Spleen (tissue), 11 donors: ENCODE results near the gene GRK5. TPM values are rescaled to one million over a fixed set of nuclear protein-coding genes. Genes with fewer than 3 reads are reported as not detected.
A peak's percentile ranks its signal among the peaks of the same experiment; 100 is the strongest.
"Not testable (repeated sequence)": the region's sequence is repeated elsewhere in the genome, so short reads cannot be mapped to it uniquely, and the experiment has no call there.

Experiments
- DNase-seq: peaks from one replicate; pipeline ENCODE4 v3.0.0-alpha.2; 2020
- H3K27ac ChIP-seq, 8 donors: fragments of 200-600 bp; sonication (generic) in 7 of 8; 1 replicate in 4 of 8; 2 replicates in 4 of 8; pipeline versions ENCODE4 v1.5.0 to v1.8.0; 2016 to 2021; ENCODE audit warnings: inconsistent platforms in 4 of 8, mild to moderate bottlenecking in 4 of 8, moderate library complexity in 1 of 8
- H3K27me3 ChIP-seq, 7 donors: fragments of 200-600 bp; sonication (generic) in 6 of 7; replicated peaks in 1 of 7; 1 replicate in 4 of 7; 2 replicates in 3 of 7; pipeline versions ENCODE4 v1.5.0 to v1.8.0; 2016 to 2021; ENCODE audit warnings: inconsistent platforms in 3 of 7, mild to moderate bottlenecking in 1 of 7
- H3K36me3 ChIP-seq, 6 donors: fragments of 200-600 bp; sonication (generic) in 5 of 6; 1 replicate in 4 of 6; 2 replicates in 2 of 6; pipeline versions ENCODE4 v1.5.0 to v1.8.0; 2016 to 2021; ENCODE audit warnings: inconsistent platforms in 2 of 6
- H3K4me1 ChIP-seq, 6 donors: fragments of 200-600 bp; sonication (generic) in 5 of 6; 1 replicate in 3 of 6; 2 replicates in 3 of 6; pipeline versions ENCODE4 v1.5.0 to v1.8.0; 2016 to 2021; ENCODE audit warnings: inconsistent platforms in 3 of 6
- H3K4me3 ChIP-seq, 8 donors: fragments of 200-600 bp; sonication (generic) in 7 of 8; 1 replicate in 4 of 8; 2 replicates in 4 of 8; pipeline versions ENCODE4 v1.5.0 to v1.8.0; 2016 to 2021; ENCODE audit warnings: inconsistent platforms in 4 of 8, mild to moderate bottlenecking in 4 of 8, moderate library complexity in 2 of 8
- H3K9me3 ChIP-seq, 8 donors: fragments of 200-600 bp; sonication (generic) in 7 of 8; 1 replicate in 4 of 8; 2 replicates in 4 of 8; pipeline versions ENCODE4 v1.5.0 to v1.8.0; 2016 to 2021; ENCODE audit warnings: inconsistent platforms in 4 of 8
- POLR2A ChIP-seq, 3 donors: fragments of 450-650 bp; IDR thresholded peaks; one replicate each; pipeline ENCODE4 v1.5.1; 2017; ENCODE audit warnings: antibody characterized with exemption in 3 of 3, mild to moderate bottlenecking in 1 of 3
- POLR2AphosphoS5 ChIP-seq, 3 donors: sonication (generic); formaldehyde crosslinking; IDR thresholded peaks; one replicate each; pipeline ENCODE4 v1.5.1; 2017; ENCODE audit warnings: antibody characterized with exemption in 3 of 3
- WGBS, 5 donors: extraction: QIAGEN DNeasy Blood & Tissue Kit in 3 of 5; methylation state at CpG; one replicate each; pipeline versions ENCODE4 v1.1.5 to v1.1.7; 2013 to 2018; 5-methylcytosine and 5-hydroxymethylcytosine counted together
- intact Hi-C: fragments of 100-400 bp; cut with DNase I; formaldehyde crosslinking; loops from one replicate; pipeline ENCODE4 v1.15.0; 2023; ENCODE audit warnings: low total_unique reads
- polyA plus RNA-seq, 3 donors: library from polyadenylated mRNA; stranded (reverse); fragments of 200-250 nt; gene quantifications; one replicate each; pipeline ENCODE4 v1.2.1, GENCODE V29; 2013
- total RNA-seq, 7 donors: library from RNA; depleted of rRNA in 3 of 7; stranded (reverse); fragments of >200 nt in 3 of 7; fragmentation: NEBNext Ultra II Directional in 4 of 7; extraction: Animal tissue kit (Norgen Biotek cat#: 25700) in 4 of 7; gene quantifications; one replicate each; pipeline versions ENCODE4 v1.1.0 to v1.2.1, GENCODE V29; 2016 to 2021
- TF ChIP-seq, protein P1 (sequence below), 11 experiments: fragments of 200-600 bp in 7 of 11; fragments of 450-650 bp in 4 of 11; sonication (generic) in 4 of 11; IDR thresholded peaks in 8 of 11; conservative IDR thresholded peaks in 3 of 11; 1 replicate in 7 of 11; 2 replicates in 4 of 11; pipeline versions ENCODE4 v1.4.0 to v1.8.0; 2016 to 2021; ENCODE audit warnings: antibody characterized with exemption in 11 of 11, inconsistent platforms in 4 of 11, mild to moderate bottlenecking in 1 of 11
- donor health status: healthy with polysubstance abuse.
- donor health status: DM: no; HTN: no; CAD: no; lungs with moderate emphysema.
- donor health status: DM: no; HTN: no; CAD: no.
- donor health status: Bipolar disorder and iron deficiency.
- donor health status: healthy.
- donor health status: DM: no; HTN: no; CAD: no.
- donor health status: DM: yes; HTN: yes; CAD: no.

GRK5 gene
- total and polyA plus RNA-seq, 10 donors = 15.5 to 85.2 (median 52.1) TPM

DNA sequence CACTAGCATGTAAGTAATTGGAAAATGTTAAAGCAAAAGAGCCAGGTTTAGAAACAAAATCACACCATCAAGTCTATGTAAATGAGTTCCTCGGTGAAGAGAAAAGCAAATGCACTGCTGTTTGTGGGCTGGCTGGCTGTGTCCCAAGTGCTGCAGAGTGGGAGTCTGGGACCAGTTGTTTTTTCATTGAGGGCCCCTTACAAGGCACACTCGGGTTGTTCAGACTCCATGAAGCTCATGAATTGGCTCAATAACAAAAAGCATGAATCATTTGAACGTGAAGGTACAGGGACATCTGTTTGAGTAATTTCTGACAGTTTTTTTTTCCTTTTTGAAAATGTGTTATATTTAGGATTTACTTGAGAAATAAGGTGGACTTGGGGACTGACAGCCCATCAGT lies 28.0 kb downstream of the GRK5 start:
- H3K27ac ChIP-seq = peak overlapping the region in 4 of 8 donors; percentile 3 to 48 (median 36)
- H3K4me3 ChIP-seq = no peak overlapping the region
- DNase-seq = no peak
- H3K27me3 ChIP-seq = no peaks in the 10 kb centered on the region
- no peaks in the 10 kb centered on the region for H3K36me3 ChIP-seq
- peaks cover 9 to 80% (median 48%) of the 10 kb centered on the region in 6 donors for H3K4me1 ChIP-seq
- TF ChIP-seq POLR2A (IDR thresholded peaks at IDR 0.05) (no peak), POLR2AphosphoS5 (IDR thresholded peaks at IDR 0.05) (no peak)
- TF ChIP-seq, protein P1, sequence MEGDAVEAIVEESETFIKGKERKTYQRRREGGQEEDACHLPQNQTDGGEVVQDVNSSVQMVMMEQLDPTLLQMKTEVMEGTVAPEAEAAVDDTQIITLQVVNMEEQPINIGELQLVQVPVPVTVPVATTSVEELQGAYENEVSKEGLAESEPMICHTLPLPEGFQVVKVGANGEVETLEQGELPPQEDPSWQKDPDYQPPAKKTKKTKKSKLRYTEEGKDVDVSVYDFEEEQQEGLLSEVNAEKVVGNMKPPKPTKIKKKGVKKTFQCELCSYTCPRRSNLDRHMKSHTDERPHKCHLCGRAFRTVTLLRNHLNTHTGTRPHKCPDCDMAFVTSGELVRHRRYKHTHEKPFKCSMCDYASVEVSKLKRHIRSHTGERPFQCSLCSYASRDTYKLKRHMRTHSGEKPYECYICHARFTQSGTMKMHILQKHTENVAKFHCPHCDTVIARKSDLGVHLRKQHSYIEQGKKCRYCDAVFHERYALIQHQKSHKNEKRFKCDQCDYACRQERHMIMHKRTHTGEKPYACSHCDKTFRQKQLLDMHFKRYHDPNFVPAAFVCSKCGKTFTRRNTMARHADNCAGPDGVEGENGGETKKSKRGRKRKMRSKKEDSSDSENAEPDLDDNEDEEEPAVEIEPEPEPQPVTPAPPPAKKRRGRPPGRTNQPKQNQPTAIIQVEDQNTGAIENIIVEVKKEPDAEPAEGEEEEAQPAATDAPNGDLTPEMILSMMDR (IDR thresholded peaks at IDR 0.05 in 8 of 11, conservative IDR thresholded peaks at IDR 0.05 in 3 of 11) = no peak
- WGBS, 5 donors = 33 to 63% (median 48%) methylated on average over 3 of the region's 3 CpGs
- intact Hi-C loops = no loop called here
- H3K9me3 ChIP-seq = peaks cover 0 to 11% (median 0%) of the 10 kb centered on the region in 8 donors

DNA sequence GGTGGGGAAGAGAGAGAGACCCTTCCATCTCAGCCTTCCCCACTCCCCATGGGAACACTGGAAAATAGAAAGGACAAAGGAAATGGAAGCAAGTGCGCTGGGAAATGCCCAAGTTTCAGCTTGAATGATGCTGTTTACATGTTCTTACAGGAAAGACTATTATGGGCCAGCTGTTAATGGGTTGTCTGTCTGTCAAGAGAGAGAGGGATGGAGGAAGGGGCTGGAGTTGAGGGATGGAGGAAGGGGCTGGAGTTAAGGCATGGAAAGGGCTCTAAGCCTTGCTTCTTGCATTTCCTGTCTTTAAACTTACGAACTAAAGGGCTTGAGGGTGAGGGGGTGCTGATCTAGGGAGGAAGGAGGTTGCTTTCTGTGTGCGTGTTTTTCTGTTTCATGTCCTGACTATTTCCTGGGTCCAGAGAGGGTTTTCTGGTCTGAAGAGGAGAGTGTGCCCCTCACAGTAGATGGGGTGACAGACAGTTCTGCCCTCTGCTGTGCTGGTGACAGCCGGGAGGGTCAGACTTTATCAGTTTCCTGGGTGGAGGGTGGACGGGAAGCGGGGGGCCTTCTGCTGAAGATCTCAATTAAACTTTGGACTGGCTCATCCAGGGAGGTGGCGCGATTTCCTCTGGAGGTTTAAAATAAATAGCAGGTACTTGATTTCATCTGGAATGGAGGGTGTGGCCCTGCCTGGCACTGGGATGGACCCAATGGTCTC lies 30.5 kb downstream of the GRK5 start:
- H3K4me3 ChIP-seq = no peak overlapping the region
- no peaks in the 10 kb centered on the region for H3K27me3 ChIP-seq
- H3K4me1 ChIP-seq = peaks cover 4 to 89% (median 53%) of the 10 kb centered on the region in 6 donors
- H3K9me3 ChIP-seq = peaks cover 0 to 3% (median 0%) of the 10 kb centered on the region in 8 donors
- no peak for DNase-seq
- no peak for TF ChIP-seq POLR2AphosphoS5 (IDR thresholded peaks at IDR 0.05)
- TF ChIP-seq POLR2A (IDR thresholded peaks at IDR 0.05) = no peak
- TF ChIP-seq, protein P1 (IDR thresholded peaks at IDR 0.05 in 8 of 11, conservative IDR thresholded peaks at IDR 0.05 in 3 of 11) = no peak
- intact Hi-C loops = no loop called here
- WGBS, 5 donors = 51 to 74% (median 62%) methylated on average over 7 to 8 of the region's 8 CpGs
- no peaks in the 10 kb centered on the region for H3K36me3 ChIP-seq
- H3K27ac ChIP-seq = peak overlapping the region in 7 of 8 donors; percentile 21 to 65 (median 57)

DNA sequence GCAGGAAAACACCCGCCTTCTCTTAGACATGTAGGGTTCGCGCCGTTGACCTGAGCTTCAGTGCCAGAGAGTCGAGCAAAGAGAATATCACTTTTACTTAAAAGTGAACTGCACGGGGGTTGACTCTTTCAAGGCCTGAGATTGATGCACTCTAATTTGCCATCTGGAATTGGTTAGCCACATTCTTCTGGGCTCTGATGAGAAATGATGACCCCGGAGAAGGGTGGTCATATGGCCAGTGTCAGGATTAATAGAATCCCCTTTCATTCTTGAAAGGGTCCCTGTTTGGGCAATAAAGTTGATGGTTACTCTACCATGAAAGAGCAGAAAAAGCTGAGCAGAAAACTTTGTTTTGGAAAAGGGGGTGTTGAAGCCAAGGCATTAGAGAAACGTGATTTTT lies 31.2 kb downstream of the GRK5 start:
- intact Hi-C loops = no loop called here
- TF ChIP-seq, protein P1 (IDR thresholded peaks at IDR 0.05 in 8 of 11, conservative IDR thresholded peaks at IDR 0.05 in 3 of 11) = no peak
- TF ChIP-seq POLR2A (IDR thresholded peaks at IDR 0.05) (no peak), POLR2AphosphoS5 (IDR thresholded peaks at IDR 0.05) (no peak)
- WGBS, 5 donors = 78 to 89% (median 84%) methylated on average over 8 of the region's 8 CpGs
- no peaks in the 10 kb centered on the region for H3K27me3 ChIP-seq
- peak overlapping the region in 6 of 8 donors; percentile 21 to 65 (median 58) for H3K27ac ChIP-seq
- peaks cover 0 to 3% (median 0%) of the 10 kb centered on the region in 8 donors for H3K9me3 ChIP-seq
- peaks cover 8 to 86% (median 48%) of the 10 kb centered on the region in 6 donors for H3K4me1 ChIP-seq
- no peaks in the 10 kb centered on the region for H3K36me3 ChIP-seq
- no peak overlapping the region for H3K4me3 ChIP-seq
- no peak for DNase-seq

DNA sequence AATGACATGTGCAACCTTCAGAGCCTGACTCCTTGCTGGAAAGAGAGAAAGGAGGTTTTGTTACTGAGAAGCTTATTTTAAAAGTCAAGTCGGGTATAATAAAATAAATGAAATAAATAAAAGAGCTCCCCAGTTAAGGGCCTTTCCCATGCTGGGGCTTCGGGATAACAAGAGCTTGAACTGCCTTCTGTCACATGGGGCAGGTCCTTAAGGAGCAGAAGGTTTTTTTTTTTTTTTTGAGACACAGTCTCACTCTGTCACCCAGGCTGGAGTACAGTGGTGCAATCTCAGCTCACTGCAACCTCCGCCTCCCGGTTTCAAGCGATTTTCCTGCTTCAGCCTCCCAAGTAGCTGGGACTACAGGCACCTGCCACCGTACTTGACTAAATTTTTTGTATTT lies 31.6 kb downstream of the GRK5 start:
- WGBS, 5 donors = 75 to 93% (median 88%) methylated on average over 6 of the region's 6 CpGs
- peak overlapping the region in 4 of 8 donors; percentile 21 to 65 (median 61) for H3K27ac ChIP-seq
- H3K36me3 ChIP-seq, intact Hi-C loops, H3K9me3 ChIP-seq, DNase-seq, H3K27me3 ChIP-seq, H3K4me3 ChIP-seq: not testable (repeated sequence)
- H3K4me1 ChIP-seq = peaks cover 8 to 86% (median 49%) of the 10 kb centered on the region in 6 donors

DNA sequence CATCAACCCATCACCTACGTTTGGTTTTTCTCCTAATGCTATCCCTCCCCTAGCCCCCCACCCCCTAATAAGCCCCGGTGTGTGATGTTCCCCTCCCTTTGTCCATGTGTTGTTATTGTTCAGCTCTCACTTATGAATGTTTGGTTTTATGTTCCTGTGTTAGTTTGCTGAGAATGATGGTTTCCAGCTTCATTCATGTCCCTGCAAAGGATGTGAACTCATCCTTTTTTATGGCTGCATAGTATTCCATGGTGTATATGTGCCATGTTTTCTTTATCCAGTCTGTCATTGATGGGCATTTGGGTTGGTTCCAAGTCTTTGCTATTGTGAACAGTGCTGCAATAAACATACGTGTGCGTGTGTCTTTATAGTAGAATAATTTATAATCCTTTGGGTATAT lies 32.3 kb downstream of the GRK5 start:
- Histone ChIP-seq H3K27ac (peak overlapping the region in 2 of 8 donors; percentile 59 to 63), H3K4me1 (peaks cover 8 to 88% (median 47%) of the 10 kb centered on the region in 6 donors)
- DNase-seq, H3K36me3 ChIP-seq, H3K27me3 ChIP-seq, H3K9me3 ChIP-seq, intact Hi-C loops, H3K4me3 ChIP-seq: not testable (repeated sequence)
- WGBS, 5 donors = 92 to 100% (median 93%) methylated on average over 4 of the region's 4 CpGs
